ENCODE measurements around the gene DYNC1I1.

- TF ChIP-seq EZH2 (IDR thresholded peaks at IDR 0.05; ENCODE audit: insufficient read depth, poor library complexity, severe bottlenecking) (no peak), EZH2phosphoT487 (IDR thresholded peaks at IDR 0.05; ENCODE audit: insufficient read depth, low read depth) (no peak)
Measured at GRCh38 chr7:96028729-96029128, 256.4 kb downstream of the DYNC1I1 start.
